T-helper 1 cell treated with Interleukin-12 subunit alpha and Interleukin-12 subunit beta and Interleukin-4 antibody, amounts not matched to agents 30 μg/mL and 1 μg/mL, for 36 hours (primary cell): Measurements from ENCODE around the gene USPL1.
"Not testable (repeated sequence)": the region's sequence is repeated elsewhere in the genome, so short reads cannot be mapped to it uniquely, and the experiment has no call there.

Experiments used
- H3K27ac Mint-ChIP-seq: one replicate; pipeline ENCODE4 v1.8.0; 2021; ENCODE audit warnings: mild to moderate bottlenecking, mixed read lengths
- H3K27me3 Mint-ChIP-seq: one replicate; pipeline ENCODE4 v1.8.0; 2021; ENCODE audit warnings: low read depth, mixed read lengths
- H3K36me3 Mint-ChIP-seq: one replicate; pipeline ENCODE4 v1.8.0; 2021; ENCODE audit warnings: low read depth, mixed read lengths
- H3K4me1 Mint-ChIP-seq: one replicate; pipeline ENCODE4 v1.8.0; 2021; ENCODE audit warnings: low read depth, mixed read lengths
- H3K4me3 Mint-ChIP-seq: one replicate; pipeline ENCODE4 v1.8.0; 2021; ENCODE audit warnings: mild to moderate bottlenecking, moderate library complexity, mixed read lengths
- H3K9me3 Mint-ChIP-seq: one replicate; pipeline ENCODE4 v1.8.0; 2021; ENCODE audit warnings: mixed read lengths

USPL1 gene

DNA sequence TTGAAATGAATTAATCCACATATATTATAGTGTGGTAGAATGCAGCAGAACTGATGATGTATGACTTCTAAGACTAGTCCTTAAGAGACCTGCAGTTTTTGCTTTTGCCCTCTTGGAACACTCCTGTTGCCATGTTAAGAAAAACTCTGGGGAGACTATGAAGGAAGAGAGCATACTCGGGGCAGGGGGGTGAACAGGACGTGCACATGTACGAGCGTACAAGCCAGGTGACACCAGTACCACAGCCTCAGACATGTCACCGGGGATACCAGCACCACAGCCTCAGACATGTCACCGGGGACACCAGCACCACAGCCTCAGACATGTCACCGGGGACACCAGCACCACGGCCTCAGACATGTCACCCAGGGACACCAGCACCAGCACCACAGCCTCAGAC is 15.9 kb upstream of the USPL1 start:
- H3K27me3 Mint-ChIP-seq: peaks cover 23% of the 10 kb centered on the region
- H3K9me3 Mint-ChIP-seq: no peaks in the 10 kb centered on the region
- no peaks in the 10 kb centered on the region for H3K36me3 Mint-ChIP-seq
- H3K27ac Mint-ChIP-seq: no peak overlapping the region
- H3K4me1 Mint-ChIP-seq: no peaks in the 10 kb centered on the region
- no peak overlapping the region for H3K4me3 Mint-ChIP-seq

DNA sequence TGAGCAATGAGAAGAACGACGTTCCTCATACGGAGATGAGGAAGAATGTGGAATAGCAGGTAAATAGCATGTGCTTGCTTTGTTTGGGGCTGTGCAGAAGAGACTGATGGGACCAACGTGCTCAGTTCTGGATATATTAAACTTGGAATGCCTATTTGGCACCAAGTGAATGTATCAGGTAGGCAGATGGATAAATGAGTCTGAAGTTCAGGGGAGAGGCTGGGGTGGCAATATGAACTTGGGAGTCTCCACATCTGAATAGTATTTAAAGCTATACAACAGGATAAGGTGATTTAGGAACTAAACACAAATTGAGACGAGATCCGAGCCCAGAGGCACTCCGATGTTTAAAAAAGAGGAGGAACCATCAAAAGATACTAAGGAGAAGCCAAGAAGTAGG is 12.7 kb upstream of the USPL1 start:
- H3K4me3 Mint-ChIP-seq: no peak overlapping the region
- H3K4me1 Mint-ChIP-seq: peaks cover 10% of the 10 kb centered on the region
- no peaks in the 10 kb centered on the region for H3K9me3 Mint-ChIP-seq
- no peak overlapping the region for H3K27ac Mint-ChIP-seq
- H3K27me3 Mint-ChIP-seq: peaks cover 23% of the 10 kb centered on the region
- no peaks in the 10 kb centered on the region for H3K36me3 Mint-ChIP-seq

DNA sequence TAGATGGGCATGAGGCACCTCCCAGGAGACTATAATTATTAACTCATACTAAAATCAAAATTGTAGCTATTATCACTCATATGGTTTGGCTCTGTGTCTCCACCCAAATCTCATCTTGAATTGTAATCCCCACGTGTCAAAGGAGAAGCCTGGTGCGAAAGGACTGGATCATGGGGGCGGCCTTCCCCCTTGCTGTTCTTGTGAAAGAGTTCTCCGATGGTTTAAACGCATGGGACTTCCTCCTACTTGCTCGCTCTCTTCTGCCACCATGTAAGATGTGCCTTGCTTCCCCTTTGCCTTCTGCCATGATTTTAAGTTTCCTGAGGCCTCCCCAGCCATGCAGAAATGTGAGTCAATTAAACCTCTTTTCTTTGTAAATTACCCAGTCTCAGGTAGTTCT is 10.5 kb upstream of the USPL1 start:
- not testable (repeated sequence) for H3K4me3 Mint-ChIP-seq, H3K27ac Mint-ChIP-seq, H3K9me3 Mint-ChIP-seq, H3K36me3 Mint-ChIP-seq
- Mint-ChIP-seq H3K27me3 (peaks cover 23% of the 10 kb centered on the region), H3K4me1 (peaks cover 13% of the 10 kb centered on the region)

DNA sequence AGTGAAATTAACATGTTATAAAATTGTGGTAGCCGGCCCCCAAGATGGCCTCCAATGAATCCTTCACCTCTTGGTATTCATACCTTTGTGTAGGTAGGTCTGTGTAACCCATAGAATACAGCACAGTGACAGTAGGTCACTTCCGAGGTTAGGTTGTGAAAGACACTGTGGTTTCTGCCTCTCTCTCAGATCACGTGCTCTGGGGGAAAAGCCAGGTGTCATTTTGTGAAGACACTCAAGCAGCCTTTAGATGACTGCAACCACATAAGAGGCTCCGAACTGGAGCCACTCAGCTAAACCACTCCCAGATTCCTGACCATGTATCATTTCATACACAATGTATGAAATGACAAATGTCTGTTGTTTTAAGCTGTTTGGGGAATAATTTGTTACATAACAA is 9.8 kb upstream of the USPL1 start:
- H3K4me3 Mint-ChIP-seq: no peak overlapping the region
- peaks cover 14% of the 10 kb centered on the region for H3K4me1 Mint-ChIP-seq
- H3K27me3 Mint-ChIP-seq: peaks cover 23% of the 10 kb centered on the region
- H3K9me3 Mint-ChIP-seq: no peaks in the 10 kb centered on the region
- H3K36me3 Mint-ChIP-seq: no peaks in the 10 kb centered on the region
- H3K27ac Mint-ChIP-seq: no peak overlapping the region

DNA sequence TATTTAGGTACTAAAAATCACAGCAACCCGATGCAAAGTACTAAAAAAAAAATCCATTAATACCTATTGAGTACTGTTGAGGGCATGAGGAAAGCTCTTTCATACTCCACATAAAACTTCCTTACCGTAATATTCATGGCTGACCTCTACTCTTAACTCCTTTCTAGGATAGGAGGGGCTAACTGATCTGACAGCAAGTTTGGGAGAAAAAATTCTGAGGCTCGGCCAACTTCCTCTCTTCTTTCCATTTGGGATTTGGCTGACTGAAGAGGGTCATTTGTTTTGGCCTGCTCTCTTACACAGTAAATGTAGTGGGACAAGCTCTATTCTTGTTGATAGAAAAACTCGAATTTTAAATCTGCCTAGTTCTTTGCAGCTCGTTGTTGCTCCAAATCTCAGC is 9.4 kb upstream of the USPL1 start:
- Mint-ChIP-seq H3K27ac (no peak overlapping the region), H3K36me3 (no peaks in the 10 kb centered on the region), H3K4me1 (peaks cover 14% of the 10 kb centered on the region), H3K4me3 (no peak overlapping the region), H3K9me3 (no peaks in the 10 kb centered on the region), H3K27me3 (peaks cover 18% of the 10 kb centered on the region)

DNA sequence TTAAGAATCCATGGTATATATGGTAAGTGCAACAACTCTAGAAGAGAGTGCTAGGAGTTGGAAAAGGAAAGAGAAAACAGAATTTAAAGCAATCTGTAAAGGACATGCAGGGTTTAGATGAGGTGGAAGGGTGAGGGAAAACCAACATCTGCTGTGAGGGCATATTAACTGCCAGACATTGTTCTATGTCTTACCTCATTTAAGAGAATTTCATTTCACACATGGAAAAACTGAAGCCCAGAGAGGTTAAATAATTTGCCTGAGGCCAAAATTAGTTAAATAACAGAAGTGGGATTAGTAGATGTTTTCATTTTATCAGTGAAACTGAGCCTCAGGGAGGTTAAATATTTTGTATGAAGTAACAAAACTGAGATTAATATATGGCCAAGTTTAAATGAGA is 7.4 kb upstream of the USPL1 start:
- Mint-ChIP-seq H3K4me3 (no peak overlapping the region), H3K27ac (no peak overlapping the region), H3K9me3 (no peaks in the 10 kb centered on the region), H3K4me1 (peaks cover 17% of the 10 kb centered on the region), H3K36me3 (peaks cover 4% of the 10 kb centered on the region), H3K27me3 (peaks cover 6% of the 10 kb centered on the region)

DNA sequence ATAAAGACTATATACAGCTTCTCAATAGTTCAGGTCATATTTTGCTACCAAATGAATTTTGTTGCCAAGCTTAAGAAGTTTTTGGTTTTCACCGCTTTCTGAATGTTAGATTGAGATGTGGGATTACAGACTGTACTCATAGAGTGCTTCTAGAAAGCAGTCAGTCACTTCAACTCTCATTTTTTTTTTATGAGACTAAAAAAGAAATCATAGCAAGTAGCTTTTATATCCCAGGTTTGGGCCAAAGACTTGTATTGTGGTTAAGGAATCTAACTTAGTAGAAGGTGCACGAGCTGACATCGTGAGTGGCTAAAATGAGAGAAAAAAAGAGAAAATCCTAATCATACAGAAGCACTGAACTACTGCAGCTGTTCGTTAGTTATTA is 2.2 kb upstream of the USPL1 start:
- no peaks in the 10 kb centered on the region for H3K27me3 Mint-ChIP-seq
- no peak overlapping the region for H3K4me3 Mint-ChIP-seq
- peaks cover 5% of the 10 kb centered on the region for H3K36me3 Mint-ChIP-seq
- H3K4me1 Mint-ChIP-seq: peaks cover 16% of the 10 kb centered on the region
- no peak overlapping the region for H3K27ac Mint-ChIP-seq
- no peaks in the 10 kb centered on the region for H3K9me3 Mint-ChIP-seq

DNA sequence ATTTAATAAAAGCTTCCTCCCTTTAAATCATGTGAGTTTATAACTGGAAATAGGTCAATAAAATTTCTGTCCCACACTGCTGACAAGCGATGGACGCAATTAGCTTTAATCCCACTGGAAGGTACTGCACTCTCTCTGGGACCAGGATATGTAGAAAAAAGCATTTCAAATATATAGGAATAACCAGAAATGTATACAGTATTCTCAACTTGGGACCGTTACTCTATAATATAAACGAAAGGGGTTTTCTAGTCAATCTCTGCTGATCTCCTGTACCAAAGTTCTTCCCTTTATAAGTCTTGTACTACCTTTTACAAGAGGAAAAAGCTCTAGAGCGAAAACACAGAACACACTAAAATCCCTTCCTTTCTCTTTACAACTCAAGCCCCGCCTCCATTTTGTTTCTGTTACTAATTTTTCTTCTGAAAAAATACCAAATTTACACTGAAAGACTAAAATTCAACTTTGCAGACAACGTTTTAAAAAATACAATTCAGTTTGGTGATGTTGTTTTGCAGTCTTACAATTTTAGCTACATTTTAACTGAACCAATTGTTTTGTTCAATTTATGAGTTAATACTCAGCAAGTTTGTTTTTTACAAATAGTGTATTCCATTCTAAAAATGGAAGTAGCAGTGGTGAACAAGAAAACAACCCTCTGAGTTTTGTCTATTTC is 1.7 kb upstream of the USPL1 start:
- Mint-ChIP-seq H3K4me1 (peaks cover 19% of the 10 kb centered on the region), H3K9me3 (no peaks in the 10 kb centered on the region), H3K4me3 (no peak overlapping the region), H3K27me3 (no peaks in the 10 kb centered on the region), H3K36me3 (peaks cover 5% of the 10 kb centered on the region), H3K27ac (no peak overlapping the region)

DNA sequence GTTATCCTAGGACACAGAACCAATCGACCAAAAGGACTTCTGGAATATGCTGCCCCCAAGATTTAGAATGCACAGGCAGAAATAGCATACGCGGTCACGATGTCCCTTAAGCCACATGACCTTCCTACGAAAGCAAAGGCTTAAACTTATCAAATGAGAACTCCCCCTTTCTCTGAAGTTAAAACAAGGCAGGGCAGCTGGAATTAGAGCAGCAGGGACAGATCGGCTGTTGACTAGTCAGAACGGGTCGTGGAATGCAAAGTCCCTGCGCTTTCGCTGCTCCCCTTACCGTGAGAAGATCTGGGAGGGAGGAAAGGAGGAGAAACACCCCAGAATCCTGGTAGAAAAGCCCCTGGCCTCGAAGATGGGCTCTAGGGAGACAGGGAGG is 799 bp upstream of the USPL1 start:
- Mint-ChIP-seq H3K4me3 (no peak overlapping the region), H3K9me3 (no peaks in the 10 kb centered on the region), H3K27me3 (no peaks in the 10 kb centered on the region), H3K4me1 (peaks cover 22% of the 10 kb centered on the region), H3K27ac (no peak overlapping the region), H3K36me3 (peaks cover 7% of the 10 kb centered on the region)

DNA sequence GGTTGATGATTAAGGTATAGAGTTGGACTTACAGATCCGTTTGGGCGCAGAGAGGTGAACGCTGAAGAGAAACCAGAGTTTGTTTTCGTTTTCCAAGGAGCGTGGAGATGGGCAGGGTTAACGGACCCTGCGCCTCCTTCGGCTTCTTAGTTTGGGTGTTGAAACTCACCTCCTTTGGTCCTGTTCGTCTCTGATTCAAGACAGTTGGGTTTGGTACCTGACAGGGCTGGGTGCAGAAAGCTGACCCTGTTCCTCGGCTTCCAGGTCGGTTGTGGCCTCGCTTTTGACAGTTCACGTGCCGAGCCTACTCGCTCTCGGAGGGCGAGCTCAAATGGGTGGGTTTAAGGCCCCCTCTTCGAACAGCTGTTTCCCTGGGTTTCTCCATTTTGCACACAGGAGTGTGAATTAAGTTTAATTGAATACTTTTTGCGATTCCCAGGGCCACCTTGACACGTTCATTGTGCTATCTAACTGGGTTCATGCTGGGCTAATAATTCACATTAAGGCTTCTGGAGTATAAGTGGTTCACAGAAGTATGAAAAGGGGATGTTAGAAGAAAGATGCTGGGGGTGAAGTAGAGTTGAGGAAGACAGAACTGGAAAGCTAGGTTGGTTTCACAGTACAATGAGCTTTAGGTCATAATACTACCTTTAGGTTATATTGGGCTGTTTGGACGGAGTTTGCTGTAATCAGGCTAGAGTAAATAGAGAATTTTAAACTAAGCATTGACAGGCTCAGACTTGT is 638 bp downstream of the USPL1 start:
- Mint-ChIP-seq H3K4me1 (peaks cover 26% of the 10 kb centered on the region), H3K27ac (no peak overlapping the region), H3K36me3 (peaks cover 13% of the 10 kb centered on the region), H3K4me3 (no peak overlapping the region), H3K27me3 (no peaks in the 10 kb centered on the region), H3K9me3 (no peaks in the 10 kb centered on the region)

DNA sequence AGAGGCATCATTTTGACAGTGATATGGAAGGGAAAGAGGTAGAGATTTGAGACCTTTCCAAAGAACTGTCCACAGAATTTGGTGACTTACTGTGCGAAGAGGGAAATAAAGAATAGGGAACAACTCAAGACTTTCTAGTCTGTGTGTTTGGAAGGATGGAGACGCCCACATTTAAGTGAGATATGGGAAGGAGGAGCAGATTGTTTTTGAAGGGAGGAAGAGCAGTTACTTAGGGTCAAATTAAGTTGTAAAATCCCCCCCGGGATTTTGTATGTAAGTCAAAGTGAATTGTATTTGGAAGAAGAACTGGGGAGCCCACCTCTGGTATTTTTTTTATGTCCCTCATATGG is 1.2 kb downstream of the USPL1 start:
- peaks cover 29% of the 10 kb centered on the region for H3K4me1 Mint-ChIP-seq
- no peaks in the 10 kb centered on the region for H3K9me3 Mint-ChIP-seq
- H3K36me3 Mint-ChIP-seq: peaks cover 14% of the 10 kb centered on the region
- H3K27me3 Mint-ChIP-seq: no peaks in the 10 kb centered on the region
- H3K4me3 Mint-ChIP-seq: no peak overlapping the region
- no peak overlapping the region for H3K27ac Mint-ChIP-seq

DNA sequence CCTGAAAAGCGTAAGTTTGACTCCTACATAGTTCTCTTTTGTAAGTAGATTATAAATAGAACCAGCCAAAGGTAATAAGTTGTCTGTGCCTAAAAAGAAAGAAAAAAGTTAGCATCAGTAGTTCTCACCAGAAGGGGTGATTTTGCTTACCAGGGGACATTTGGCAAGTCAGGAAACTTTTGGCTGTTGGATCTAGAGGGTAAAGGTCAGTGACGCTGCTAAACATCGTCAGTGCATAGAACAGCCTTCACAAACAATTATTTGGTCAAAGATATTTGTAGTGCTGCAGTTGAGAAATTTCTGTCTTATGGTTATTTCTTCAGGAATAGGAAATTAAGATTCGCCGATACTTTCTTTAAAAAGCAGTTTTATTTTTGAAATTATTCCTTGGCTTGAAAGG is 2.0 kb downstream of the USPL1 start:
- Mint-ChIP-seq H3K9me3 (no peaks in the 10 kb centered on the region), H3K27ac (no peak overlapping the region), H3K4me3 (peak overlapping the region; percentile 13), H3K4me1 (peaks cover 30% of the 10 kb centered on the region), H3K36me3 (peaks cover 19% of the 10 kb centered on the region), H3K27me3 (no peaks in the 10 kb centered on the region)

DNA sequence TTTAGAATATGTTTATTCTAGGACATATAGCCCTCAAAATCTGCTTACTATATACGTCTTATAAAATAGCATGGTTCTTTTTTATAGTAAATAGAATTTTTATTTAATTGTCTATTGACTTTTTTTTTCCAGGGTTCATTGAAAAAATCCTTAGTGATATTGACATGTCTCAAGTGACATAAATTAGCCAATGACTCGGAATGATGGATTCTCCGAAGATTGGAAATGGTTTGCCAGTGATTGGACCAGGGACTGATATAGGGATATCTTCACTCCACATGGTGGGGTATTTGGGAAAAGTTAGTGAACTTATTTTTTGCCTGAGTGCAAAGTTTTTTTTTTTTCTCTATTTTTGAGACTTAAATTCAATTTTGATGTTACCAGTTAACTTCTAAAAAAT is 3.2 kb downstream of the USPL1 start:
- Mint-ChIP-seq H3K4me3 (no peak overlapping the region), H3K4me1 (peaks cover 33% of the 10 kb centered on the region), H3K27ac (no peak overlapping the region), H3K27me3 (no peaks in the 10 kb centered on the region), H3K9me3 (no peaks in the 10 kb centered on the region), H3K36me3 (peaks cover 24% of the 10 kb centered on the region)

DNA sequence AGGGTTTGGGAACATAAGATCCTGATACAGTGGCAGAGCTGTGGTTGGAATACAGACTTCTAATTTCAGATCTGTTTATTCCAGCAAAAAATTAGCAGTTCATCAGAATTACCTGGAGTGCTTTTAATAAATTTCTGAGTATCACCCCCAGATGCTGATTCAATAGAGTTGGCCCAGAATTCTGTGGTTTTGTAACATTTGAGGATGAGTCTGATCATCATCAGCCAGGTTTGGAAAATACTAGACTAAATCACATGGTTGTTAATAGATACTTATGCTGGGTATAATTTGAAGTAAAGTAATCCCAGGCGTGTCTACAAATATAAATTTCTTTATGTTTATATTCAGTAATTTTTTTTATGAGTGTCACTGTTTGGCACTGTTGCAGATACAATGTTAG is 4.8 kb downstream of the USPL1 start:
- no peak overlapping the region for H3K27ac Mint-ChIP-seq
- H3K4me1 Mint-ChIP-seq: peaks cover 38% of the 10 kb centered on the region
- H3K27me3 Mint-ChIP-seq: no peaks in the 10 kb centered on the region
- peaks cover 24% of the 10 kb centered on the region for H3K36me3 Mint-ChIP-seq
- H3K4me3 Mint-ChIP-seq: no peak overlapping the region
- H3K9me3 Mint-ChIP-seq: no peaks in the 10 kb centered on the region

DNA sequence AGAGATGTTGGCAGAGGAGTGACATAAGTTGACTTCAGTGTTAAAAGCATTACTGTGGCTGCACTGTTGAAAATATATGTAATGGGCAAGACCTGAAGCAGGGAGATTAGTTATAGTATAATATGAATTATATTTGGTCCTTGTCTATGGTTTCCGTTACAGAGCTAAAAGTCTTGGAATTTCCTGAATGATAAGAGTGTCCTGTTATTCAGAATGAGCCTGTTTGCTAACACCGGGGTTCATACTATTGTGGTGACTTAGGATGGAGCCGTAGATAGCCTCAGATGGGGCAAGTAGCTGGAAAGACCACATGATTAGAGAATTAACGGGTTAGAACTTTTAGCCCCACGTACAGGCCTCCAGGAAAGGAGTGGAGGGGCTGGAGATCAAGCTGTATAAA is 5.7 kb downstream of the USPL1 start:
- Mint-ChIP-seq H3K27me3 (no peaks in the 10 kb centered on the region), H3K4me1 (peaks cover 41% of the 10 kb centered on the region), H3K36me3 (peaks cover 27% of the 10 kb centered on the region), H3K4me3 (no peak overlapping the region), H3K27ac (no peak overlapping the region), H3K9me3 (no peaks in the 10 kb centered on the region)
